SU-DHL-6 (cell line): ENCODE measurements around the gene FIGNL2.

Experiments
- H2AFZ ChIP-seq: fragments of 200-600 bp; sonication (generic); 2 replicates; pipeline ENCODE4 v1.6.1; 2014; ENCODE audit warnings: low read depth, mild to moderate bottlenecking, moderate library complexity, mixed read lengths, antibody characterized with exemption, low read length; ENCODE audit not compliant: severe bottlenecking
- H3F3A ChIP-seq: fragments of 200-600 bp; shearing (Covaris generic); 2 replicates; pipeline ENCODE4 v1.6.0; 2016; ENCODE audit warnings: antibody characterized with exemption, mild to moderate bottlenecking; ENCODE audit not compliant: insufficient read depth
- H3K27ac ChIP-seq: fragments of 200-600 bp; sonication (generic); 2 replicates; pipeline ENCODE4 v1.5.1; 2016; ENCODE audit warnings: low read depth, mild to moderate bottlenecking, low read length, moderate library complexity, mixed read lengths
- H3K27me3 ChIP-seq: fragments of 200-600 bp; sonication (generic), shearing (Covaris generic); 2 replicates; pipeline ENCODE4 v1.6.0; 2014; ENCODE audit warnings: mild to moderate bottlenecking, low read length
- H3K36me3 ChIP-seq: fragments of 200-600 bp; sonication (generic); 2 replicates; pipeline ENCODE4 v1.6.1; 2014; ENCODE audit warnings: mild to moderate bottlenecking, low read length, mixed read lengths
- H3K4me2 ChIP-seq: fragments of 300-600, 200-600 bp; shearing (Covaris generic), sonication (generic); 2 replicates; pipeline ENCODE4 v1.6.0; 2014; ENCODE audit warnings: low read length, low read depth, mild to moderate bottlenecking; ENCODE audit not compliant: poor library complexity, severe bottlenecking
- H3K4me3 ChIP-seq: fragments of 200-600 bp; sonication (generic); 2 replicates; pipeline ENCODE4 v1.5.1; 2014; ENCODE audit warnings: antibody characterized with exemption, low read length, mild to moderate bottlenecking, mixed read lengths; ENCODE audit not compliant: insufficient read depth, poor library complexity, severe bottlenecking
- H3K79me2 ChIP-seq: fragments of 200-600 bp; sonication (generic); 2 replicates; pipeline ENCODE4 v1.6.1; 2014; ENCODE audit warnings: mild to moderate bottlenecking, low read length, moderate library complexity; ENCODE audit not compliant: insufficient read depth
- H3K9ac ChIP-seq: fragments of 200-600 bp; sonication (generic); 2 replicates; pipeline ENCODE4 v1.7.0; 2014; ENCODE audit warnings: mild to moderate bottlenecking, low read length
- H3K9me2 ChIP-seq: fragments of 200-600 bp; sonication (generic); replicated peaks from 2 replicates; pipeline ENCODE4 v1.6.1; 2014; ENCODE audit warnings: low read length; ENCODE audit not compliant: insufficient read depth
- H3K9me3 ChIP-seq: fragments of 200-600 bp; sonication (generic); 2 replicates; pipeline ENCODE4 v1.6.1; 2014; ENCODE audit warnings: low read length, mixed read lengths; ENCODE audit not compliant: insufficient read depth
- H4K20me1 ChIP-seq: fragments of 200-600 bp; sonication (generic); 2 replicates; pipeline ENCODE4 v1.6.1; 2014; ENCODE audit warnings: low read depth, mild to moderate bottlenecking, antibody characterized with exemption, low read length, moderate library complexity, mixed read lengths
- CTCF ChIP-seq: fragments of 200-600 bp; sonication (generic); IDR thresholded peaks from one replicate; pipeline ENCODE4 v1.5.1; 2017; ENCODE audit warnings: antibody characterized with exemption, mild to moderate bottlenecking, low read length, moderate library complexity; ENCODE audit not compliant: insufficient read depth, poor library complexity, severe bottlenecking
- EZH2phosphoT487 ChIP-seq: fragments of 200-600 bp; sonication (generic), shearing (Covaris generic); conservative IDR thresholded peaks from 2 replicates; pipeline ENCODE4 v1.6.1; 2018; ENCODE audit warnings: mild to moderate bottlenecking, antibody characterized with exemption, low read length, moderate library complexity, mixed read lengths

Gene FIGNL2

GRCh38 chr12:51852404-51853137 lies 4.1 kb upstream of the FIGNL2 start:
- no peaks in the 10 kb centered on the region for H4K20me1 ChIP-seq
- H3K4me2 ChIP-seq, result no peak overlapping the region
- no peaks in the 10 kb centered on the region for H3K9me2 ChIP-seq
- TF ChIP-seq CTCF (no peak), EZH2phosphoT487 (no peak)
- no peaks in the 10 kb centered on the region for H3F3A ChIP-seq
- H3K36me3 ChIP-seq, result no peaks in the 10 kb centered on the region
- H3K27me3 ChIP-seq, result no peaks in the 10 kb centered on the region
- no peaks in the 10 kb centered on the region for H3K79me2 ChIP-seq
- no peak overlapping the region for H2AFZ ChIP-seq
- no peak overlapping the region for H3K9ac ChIP-seq
- H3K9me3 ChIP-seq, result no peaks in the 10 kb centered on the region
- no peak overlapping the region for H3K4me3 ChIP-seq
- H3K27ac ChIP-seq, result no peak overlapping the region

GRCh38 chr12:51851413-51852124 lies 3.1 kb upstream of the FIGNL2 start:
- Histone ChIP-seq H3K79me2 (no peaks in the 10 kb centered on the region), H4K20me1 (no peaks in the 10 kb centered on the region), H3K27me3 (no peaks in the 10 kb centered on the region), H3K9ac (no peak overlapping the region), H2AFZ (no peak overlapping the region), H3K9me3 (no peaks in the 10 kb centered on the region), H3K4me3 (no peak overlapping the region), H3K27ac (no peak overlapping the region), H3F3A (no peaks in the 10 kb centered on the region), H3K9me2 (no peaks in the 10 kb centered on the region), H3K4me2 (no peak overlapping the region), H3K36me3 (no peaks in the 10 kb centered on the region)
- TF ChIP-seq CTCF (no peak), EZH2phosphoT487 (no peak)

- Histone ChIP-seq H3K9me2 (no peaks in the 10 kb centered on the region), H3K9me3 (no peaks in the 10 kb centered on the region), H3K27ac (no peak overlapping the region), H3K4me2 (no peak overlapping the region), H3K9ac (no peak overlapping the region), H3K79me2 (no peaks in the 10 kb centered on the region), H2AFZ (no peak overlapping the region), H3F3A (no peaks in the 10 kb centered on the region), H3K27me3 (no peaks in the 10 kb centered on the region), H4K20me1 (no peaks in the 10 kb centered on the region), H3K36me3 (no peaks in the 10 kb centered on the region), H3K4me3 (no peak overlapping the region)
- no peak for TF ChIP-seq EZH2phosphoT487
Observed at GRCh38 chr12:51850965-51851299, 2.4 kb upstream of the FIGNL2 start.
